Suppressor macrophage treated with lipopolysaccharide for 1 hour (primary cell): ENCODE results near the gene PI4K2A.

Experiments
- DNase-seq, 3 donors: peaks; one replicate each; pipeline ENCODE4 v3.0.0-alpha.2; 2020 to 2022

Gene PI4K2A

DNA sequence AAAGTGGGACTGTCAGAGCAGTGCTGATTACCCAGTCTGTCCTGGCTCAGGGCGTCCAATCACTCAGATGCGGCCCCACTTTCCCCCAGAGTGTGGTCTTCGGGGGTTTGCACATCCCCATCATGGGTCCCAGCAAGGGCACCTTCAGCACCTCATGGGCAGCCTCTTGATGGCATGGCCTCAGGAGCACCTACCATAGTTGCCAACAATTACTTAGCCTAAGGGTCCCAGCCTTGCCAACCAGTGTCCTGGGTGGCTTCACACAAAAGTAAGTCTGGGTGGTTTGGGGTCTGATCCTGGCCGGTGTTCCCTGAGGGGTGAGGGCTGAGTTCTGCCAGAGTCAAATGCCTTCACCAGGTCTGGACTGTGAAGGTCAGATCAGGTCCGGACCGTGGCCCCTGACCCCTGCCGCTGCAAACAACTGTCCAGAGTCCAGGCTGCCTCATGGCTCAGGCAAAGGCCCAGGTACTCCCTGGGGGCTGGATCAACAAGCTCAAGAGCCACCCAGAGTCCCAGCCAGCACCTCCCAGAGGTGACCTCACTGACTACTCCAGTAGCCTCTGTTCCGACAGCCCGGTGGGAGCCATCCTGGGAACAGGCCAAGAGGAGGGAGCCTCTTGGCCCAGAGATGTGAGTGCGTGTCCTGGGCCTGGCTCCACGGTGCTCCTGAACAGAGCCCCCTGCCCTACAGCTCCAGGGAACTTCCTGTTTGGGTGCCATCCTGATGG lies 66.8 kb downstream of the PI4K2A start:
- DNase-seq = no peak

DNA sequence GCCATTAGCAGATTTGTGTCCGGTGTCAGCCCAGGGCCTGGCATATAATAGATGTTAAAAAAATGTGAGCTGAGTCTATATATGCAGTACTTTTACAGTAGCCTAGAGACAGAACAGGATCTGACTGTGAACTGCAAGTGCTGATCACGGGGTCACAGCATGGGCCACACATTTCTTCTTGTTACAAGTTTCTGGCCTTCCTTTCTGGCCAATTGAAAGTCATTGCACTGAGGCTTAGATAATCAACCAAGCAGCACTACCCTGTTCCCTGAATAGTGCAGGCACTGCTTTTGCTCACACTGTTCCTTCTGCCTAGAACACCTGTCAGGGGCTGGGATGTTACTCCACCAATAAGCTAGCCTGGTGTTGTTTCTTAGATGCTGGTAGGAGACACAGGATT lies 67.7 kb downstream of the PI4K2A start:
- DNase-seq = no peak

DNA sequence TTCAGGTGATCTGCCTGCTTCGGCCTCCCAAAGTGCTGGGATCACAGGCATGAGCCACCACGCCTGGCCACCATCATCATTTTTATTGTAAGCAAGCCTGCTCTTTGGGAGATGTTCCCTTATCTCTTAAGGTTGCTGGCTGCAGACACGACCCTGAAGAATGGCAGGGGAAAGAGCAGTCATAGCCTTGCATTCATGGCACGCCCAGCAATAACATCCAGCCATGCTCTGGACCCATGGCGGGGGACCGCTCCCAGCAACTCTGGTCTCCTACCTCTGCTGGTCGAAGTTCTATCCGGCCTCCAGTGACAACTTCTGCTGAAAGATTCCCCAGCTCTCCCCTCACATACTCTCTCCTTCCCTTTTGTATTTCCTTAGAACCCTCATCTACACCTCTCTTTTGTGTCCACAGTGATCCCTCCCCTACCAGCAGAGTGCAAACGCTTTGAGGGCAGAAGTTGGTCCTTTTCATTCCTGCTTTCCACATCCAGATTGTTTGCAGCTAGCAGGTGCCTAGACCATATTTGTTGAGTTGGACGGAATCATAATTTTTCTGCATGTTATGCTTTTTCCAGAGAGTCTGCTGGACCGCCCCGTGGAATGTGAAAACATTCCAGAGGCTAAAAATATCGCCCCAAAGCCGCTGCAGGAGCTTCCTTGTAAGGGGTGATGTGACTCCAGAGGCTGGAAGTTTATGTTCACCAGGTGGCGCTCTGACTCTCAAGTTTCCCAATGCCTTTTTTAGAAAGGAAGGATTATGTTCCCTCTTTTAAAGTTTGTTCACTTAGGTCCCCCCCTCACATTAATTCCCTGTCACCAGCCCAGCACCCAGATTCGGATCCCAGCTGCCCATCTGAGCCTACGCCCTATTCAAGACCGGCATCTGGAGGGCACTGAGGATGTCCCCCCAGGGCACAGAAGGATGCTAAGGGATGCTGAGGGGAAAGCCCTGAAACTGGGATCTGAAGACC lies 68.8 kb downstream of the PI4K2A start:
- DNase-seq = peak; percentile 73 to 82 (median 77)

DNA sequence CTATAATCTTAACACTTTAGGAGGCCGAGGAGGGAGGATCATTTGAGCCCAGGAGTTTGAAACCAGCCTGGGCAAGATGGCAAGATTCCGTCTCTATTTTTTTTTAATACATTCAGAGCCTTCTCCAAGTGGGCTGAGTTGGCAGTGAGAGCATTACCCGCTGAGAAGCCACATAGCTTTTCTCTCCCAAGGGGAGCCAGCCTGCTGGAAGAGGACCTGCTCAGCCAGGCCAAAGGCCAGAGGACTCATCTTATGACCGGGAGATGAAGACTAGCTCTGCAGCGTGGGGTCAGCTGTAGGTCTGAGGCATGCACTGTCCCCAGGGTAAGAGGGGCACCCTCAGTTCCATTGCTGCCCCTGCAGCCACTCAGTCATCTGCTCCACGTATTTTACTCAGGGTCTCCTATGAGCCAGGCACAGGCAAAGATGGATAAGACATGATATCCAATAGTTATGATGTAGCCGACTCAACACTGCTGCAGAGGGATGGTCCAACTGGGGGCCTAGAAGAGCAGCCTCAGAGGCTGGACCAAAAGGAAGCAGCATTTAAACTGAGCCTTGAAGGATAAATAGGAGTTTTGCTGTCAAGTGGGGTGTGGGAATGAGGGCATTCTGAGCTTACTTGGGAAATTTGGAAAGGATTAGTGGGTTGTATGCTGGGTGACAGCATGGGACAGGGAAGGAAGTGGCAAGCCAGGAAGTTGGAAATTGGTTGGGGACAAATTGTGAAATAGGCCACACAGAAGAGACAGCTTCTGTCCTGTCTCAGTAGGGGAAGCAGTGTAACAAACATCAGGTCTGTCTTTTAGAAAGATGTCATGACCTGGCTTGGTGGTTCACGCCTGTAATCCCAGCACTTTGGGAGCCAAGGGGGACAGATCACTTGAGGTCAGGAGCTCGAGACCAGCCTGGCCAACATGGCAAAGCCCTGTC lies 71.4 kb downstream of the PI4K2A start:
- DNase-seq = peak; percentile 38 to 49 (median 46)

DNA sequence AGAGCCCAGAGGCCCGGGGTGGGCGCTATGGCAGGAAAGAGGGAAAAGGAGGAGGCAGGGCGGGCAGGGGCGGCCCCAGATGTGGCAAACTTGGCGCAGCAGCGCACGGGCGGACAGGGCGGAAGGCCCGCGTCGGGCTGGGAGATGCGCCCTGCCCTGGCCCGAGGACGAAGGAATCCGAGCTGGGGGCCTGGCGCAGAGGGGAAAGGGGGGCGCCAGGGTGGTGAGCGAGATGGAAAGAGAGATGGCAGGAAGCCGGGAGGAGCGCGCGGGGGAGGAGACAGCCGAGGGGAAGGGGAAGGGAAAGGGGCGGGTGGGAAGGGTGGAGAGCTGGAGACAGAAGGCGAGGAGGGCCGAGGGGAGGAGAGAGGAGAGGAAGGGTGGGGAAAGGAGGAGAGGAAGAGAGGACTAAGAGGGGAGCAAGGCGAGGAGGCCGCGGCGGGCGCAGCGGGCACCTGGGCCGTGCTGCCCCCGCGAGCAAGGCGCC lies 72.9 kb downstream of the PI4K2A start, which contains the start of gene MARVELD1:
TSS of gene MARVELD1 (plus strand) at position 392 of the 487 bp plus-strand sequence. CDS start 147 bp downstream, outside the sequence.
- peak in 1 of 3 donors; percentile 42 for DNase-seq

DNA sequence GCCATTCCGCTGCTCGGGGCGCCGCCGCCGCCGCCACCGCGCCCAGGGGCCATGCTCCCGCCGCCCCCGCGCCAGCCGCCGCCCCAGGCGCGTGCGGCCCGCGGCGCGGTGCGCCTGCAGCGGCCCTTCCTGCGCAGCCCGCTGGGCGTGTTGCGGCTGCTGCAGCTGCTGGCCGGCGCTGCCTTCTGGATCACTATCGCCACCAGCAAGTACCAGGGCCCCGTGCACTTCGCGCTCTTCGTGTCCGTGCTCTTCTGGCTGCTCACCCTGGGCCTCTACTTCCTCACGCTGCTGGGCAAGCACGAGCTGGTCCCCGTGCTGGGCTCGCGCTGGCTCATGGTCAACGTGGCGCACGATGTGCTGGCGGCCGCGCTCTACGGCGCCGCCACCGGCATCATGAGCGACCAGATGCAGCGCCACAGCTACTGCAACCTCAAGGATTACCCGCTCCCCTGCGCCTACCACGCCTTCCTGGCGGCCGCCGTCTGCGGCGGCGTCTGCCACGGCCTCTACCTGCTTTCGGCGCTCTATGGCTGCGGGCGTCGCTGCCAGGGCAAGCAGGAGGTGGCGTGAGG lies 73.4 kb downstream of the PI4K2A start:
- DNase-seq = peak; percentile 75 to 81 (median 78)

DNA sequence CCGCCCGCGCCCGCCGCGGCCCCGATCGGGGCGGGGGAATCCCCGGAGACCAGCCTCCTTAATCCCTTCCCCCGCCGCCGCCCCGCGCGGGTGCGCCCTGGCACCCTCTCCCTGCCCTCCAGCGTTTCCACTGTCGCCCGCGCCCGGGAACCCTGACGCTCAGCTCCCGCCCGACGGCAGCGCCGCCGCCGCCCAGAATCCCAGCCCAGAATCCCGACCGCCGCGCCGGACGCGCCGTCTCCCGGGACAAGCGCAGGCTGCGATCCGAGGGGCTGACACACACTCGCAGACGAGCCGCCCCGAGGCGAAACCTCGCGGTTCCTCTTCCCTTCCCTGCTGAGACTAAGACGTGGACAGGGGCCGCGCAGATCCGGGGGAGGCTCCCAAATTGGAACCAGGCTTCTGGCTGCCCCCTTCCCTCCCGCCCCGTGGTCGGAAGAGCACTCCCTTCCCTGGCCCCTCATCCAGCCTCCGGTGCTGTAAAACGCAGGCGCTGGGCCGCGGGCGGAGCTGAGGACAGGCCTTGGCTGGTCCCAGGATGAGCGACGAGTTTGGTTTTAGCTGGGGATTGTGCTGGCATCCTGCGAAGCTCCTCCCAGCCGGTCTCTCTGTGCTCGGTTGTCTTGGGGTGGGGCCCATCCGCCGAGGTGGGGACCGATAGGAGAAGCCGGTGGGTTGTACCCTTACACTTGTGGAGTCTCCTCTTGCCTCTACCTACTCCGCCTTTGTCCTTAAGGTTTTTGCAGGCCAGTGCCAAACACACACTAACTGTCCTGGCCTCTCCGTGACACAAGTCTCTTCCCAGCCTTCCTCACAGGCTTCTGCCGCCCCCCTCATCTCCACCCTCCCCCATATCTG lies 74.2 kb downstream of the PI4K2A start:
- DNase-seq = peak; percentile 69 to 81 (median 76)

DNA sequence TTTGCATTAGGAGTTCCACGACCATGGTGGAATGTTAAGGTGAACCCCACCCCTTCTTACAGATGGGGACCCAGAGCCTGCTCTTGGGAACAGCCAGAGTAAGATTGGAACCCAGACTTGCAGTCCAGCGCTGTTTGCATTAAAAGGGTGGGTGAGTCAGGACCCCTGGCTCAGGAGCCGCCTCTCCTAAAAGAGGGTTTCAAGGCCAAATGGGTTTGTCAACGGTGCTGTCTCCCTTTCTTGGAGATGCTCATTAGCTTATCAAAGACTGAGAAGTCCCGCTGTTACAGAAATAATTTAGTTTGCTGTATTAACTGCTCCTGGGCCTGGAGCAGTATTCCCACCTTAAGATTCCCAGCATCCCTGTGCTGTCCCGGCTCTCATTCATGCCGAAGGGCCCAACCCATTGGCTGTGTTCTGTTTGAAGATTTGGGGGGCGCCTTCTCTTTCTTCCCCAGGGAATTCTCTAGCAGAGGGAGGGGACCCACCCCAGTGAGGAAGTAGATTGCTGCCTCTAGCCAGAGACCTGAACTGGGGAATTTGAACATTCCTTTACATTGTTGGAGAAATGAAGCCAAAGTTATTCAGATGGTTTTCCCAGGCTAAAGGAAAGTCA lies 74.9 kb downstream of the PI4K2A start:
- DNase-seq = no peak

DNA sequence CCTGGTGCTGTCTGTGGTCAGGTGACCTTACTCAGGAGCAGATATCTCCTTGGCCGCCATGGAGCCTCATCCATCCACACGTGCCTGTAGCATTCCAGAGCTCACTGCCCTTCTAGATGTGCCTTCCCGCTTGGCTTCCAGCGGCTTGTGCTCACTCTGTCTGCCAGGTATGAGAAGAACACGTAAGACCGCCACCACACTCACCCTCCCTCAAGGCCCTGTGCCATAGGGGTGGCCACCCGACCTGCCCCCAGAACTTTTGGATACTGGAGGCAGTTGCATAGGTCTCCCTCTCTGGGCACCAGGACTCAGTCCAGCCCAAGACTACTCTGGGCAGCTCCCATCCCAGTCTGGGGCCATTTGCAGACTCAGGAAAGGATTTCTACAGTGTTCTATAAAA lies 77.2 kb downstream of the PI4K2A start:
- DNase-seq = no peak

DNA sequence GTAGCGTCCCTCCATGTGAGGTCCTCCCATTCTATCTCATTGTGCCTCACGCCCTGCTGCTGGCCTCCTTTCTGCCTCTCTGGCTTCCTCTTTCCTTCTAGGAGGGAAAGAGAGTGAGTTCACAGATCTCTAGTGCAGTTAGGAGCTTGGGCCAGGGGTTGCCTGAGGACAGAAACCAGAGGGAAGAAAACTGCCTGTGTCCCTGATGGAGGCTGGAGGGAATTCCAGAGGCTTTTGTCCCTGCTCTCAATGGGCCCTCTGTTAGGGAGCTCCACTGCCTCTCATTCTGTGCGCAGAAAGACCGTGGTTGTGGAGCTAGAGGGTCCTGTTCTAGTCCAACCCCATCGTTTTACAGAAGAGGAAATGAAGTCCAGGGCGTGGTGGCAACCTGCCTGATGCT lies 77.7 kb downstream of the PI4K2A start:
- peak; percentile 47 to 55 (median 47) for DNase-seq

DNA sequence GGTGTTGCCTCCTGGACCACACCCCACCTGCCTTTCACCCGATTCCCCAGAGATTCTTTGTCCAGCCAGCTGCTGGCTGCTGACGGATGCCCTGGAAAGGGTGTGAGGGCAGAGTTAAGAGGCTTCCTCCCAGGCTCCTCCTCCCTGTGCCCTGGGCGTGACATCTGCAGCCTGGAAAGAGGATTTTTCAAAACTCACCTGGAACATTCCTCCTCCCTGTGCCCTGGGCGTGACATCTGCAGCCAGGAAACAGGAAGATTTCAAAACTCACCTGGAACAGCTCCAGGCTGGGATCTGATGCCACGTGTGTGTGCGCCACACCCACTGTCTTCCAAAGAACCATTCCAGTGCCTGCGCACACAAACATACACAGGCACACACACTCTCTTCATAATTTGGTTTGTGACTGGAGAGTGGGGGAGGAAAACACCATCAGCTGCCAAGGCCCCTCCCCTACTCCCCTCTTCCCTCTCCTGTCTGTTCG lies 78.2 kb downstream of the PI4K2A start:
- peak in 1 of 3 donors; percentile 6 for DNase-seq

DNA sequence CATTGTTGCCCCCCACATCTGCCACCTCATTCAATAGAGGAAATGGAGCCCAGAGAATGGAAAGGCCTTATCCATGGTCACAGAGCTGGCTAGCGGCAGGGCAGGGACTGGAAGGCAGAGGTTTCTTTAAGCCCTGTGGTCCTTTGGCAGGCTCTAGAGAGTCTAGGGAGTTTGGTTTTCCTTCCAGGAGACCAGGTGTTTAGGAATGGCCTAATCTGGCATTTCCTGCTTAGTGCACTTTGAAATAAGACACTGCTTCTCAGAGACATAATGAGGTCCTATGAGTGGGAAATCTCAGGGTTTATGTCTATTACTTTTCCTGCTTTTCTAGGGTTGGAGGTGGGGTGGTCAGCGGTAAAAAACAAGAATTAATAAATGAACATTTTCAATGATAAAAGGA lies 79.1 kb downstream of the PI4K2A start:
- DNase-seq = peak in 1 of 3 donors; percentile 9

DNA sequence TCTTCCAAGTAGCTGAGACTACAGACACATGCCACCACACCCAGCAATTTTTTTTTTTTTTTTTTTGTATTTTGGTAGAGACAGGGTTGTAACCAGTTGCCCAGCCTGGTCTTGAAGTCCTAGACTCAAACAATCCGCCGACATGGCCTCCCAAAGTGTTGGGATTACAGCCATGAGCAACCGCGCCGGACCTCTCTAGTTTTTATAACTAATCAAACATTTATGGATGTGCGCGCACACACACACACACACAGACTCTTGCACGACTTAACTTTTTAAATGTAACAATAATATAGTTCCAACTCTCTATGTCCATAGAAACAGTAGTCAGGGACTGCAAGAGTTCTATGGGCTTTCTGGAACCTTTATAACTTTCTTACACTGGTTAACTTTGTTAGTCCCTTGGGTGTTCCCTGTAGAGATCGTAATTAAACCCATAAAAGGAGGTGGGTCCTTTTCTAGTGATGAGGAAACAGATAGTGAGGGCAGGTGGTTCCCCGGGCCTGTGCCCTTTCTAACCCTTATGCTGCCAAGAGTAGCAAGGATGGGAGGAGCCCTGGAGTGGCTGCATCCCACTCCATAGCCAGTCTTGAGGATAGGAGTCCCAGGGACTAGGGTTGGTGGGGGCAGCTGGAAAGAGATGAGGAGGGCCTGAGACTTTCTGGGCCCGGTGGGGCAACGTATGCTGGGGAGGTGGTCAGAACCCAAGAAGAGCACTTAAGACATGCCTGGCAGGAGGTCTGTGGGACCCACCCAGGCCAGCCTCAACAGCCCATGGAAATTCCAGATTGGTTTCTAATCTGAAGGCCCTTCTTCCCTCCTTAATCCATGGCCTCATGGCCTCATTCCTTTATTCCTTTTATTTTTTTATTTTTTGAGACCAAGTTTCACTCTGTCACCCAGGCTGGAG lies 81.7 kb downstream of the PI4K2A start:
- peak in 1 of 3 donors; percentile 14 for DNase-seq

DNA sequence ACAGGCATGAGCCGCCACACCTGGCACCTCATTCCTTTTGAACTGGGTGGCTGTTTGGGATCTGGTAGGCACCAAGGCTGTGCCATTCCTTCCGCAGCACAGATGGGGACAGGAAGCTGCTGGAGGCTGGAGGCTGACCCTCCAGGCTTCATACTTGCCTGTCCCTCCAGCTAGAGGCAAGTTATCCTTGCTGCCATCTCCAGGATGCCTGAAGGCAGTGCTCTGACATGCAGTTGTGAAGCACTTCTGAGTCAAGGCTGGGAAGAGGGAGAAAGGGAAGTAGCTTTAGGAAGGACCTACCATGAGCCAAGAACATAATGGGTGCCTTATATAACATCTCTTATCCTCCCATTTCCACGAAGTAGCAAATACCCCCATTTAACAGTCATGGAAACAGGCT lies 82.5 kb downstream of the PI4K2A start:
- peak; percentile 42 to 60 (median 57) for DNase-seq

DNA sequence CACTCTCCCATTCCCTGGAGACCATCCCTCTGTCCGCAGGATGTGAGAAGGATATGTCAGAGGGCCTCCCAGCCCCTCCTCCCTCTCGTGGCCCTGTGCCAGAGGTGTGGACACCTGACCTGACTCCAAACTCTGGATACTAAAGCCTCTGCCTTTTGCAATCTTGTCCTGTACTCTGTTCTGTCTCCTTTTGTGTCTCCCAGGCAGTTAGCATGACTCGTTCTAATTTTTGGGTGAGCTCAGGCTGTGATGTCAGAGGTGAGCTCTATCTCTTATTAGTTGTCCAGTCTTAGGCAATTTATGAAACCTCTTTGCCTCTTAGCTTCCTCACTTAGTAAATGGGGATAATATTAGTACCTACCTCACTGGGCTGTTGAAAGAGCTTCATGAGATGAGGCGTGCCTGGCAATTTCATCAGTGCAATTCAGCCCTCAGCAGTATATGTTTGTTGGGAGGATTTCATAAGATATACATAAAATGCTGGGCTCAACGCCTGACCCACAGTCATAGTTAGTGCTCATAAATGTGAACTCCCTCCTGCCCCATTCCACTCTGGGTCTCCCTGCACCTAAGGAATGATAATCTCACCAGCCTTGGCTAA lies 84.0 kb downstream of the PI4K2A start:
- DNase-seq = peak; percentile 82 to 95 (median 91)
